Stimulated activated CD4-positive, alpha-beta T cell treated with anti-CD3 and anti-CD28 coated beads, Interleukin-4, amount 100 ng/mL, for 4 hours (primary cell): Measurements from ENCODE around the gene RRP12.
A peak's percentile ranks its signal among the peaks of the same experiment; 100 is the strongest.
"Not testable (repeated sequence)": the region's sequence is repeated elsewhere in the genome, so short reads cannot be mapped to it uniquely, and the experiment has no call there.

Source experiments
- DNase-seq, 2 experiments: peaks; one replicate each; pipeline ENCODE4 v3.0.0-alpha.2; 2020

Gene RRP12

DNA sequence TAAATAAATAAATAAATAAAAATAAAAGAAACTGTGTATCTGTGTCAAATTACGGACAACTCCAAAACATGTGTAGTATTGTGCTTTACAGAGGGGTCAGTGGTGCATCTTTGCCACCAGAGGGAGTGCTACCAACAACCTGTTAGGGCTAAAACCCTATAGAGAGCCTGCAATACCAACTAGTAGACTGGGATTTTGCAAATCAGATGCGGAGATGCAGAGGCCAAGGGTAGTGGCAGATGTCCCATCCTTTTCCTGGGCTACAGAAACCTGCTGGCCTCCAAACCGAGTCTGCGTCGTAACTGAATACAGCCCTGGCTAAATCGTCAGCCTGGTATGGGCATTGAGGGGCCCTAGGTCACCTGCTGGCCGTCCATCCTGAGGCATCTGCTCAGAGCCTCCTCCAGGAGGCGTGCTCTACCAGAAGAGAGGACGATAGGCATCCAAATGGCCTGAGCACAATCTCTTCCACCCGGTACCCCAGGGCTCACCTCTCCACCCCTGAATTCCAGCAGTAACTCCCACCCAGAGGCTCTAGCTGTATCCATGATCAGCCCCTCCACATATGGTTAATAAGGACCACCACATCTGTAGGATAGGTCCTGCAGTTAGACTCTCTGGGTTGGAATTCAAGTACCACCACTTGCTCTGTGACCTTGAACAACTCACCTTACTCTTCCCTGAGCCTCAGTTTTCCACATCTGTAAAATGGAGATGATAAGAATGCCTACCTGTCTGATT is 6.2 kb upstream of the RRP12 start:
- DNase-seq: peak; percentile 43 to 64

GRCh38 chr10:97406483-97406882 is 5.3 kb upstream of the RRP12 start:
- not testable (repeated sequence) for DNase-seq

- DNase-seq: no peak
These were observed 4.9 kb upstream of the RRP12 start for GRCh38 chr10:97406064-97406463.

GRCh38 chr10:97404044-97404443 is 2.9 kb upstream of the RRP12 start:
- no peak for DNase-seq

DNA sequence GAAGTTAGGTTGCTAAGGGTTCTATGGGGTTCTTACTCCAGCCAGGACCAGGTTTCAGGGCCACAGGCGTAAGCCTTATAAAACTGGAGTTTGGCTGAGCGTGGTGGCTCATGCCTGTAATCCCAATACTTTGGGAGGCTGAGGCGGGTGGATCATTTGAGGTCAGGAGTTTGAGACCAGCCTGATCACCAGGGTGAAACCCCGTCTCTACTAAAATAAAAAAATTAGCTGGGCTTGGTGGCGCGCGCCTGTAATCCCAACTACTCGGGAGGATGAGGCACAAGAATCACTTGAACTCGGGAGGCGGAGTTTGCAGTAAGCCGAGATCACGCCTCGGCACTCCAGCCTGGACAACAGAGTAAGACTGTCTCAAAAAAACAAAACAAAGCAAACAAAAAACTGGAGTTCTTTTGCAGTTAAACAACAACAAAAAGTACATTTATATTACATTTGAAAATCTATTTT is 347 bp upstream of the RRP12 start:
- no peak for DNase-seq

DNA sequence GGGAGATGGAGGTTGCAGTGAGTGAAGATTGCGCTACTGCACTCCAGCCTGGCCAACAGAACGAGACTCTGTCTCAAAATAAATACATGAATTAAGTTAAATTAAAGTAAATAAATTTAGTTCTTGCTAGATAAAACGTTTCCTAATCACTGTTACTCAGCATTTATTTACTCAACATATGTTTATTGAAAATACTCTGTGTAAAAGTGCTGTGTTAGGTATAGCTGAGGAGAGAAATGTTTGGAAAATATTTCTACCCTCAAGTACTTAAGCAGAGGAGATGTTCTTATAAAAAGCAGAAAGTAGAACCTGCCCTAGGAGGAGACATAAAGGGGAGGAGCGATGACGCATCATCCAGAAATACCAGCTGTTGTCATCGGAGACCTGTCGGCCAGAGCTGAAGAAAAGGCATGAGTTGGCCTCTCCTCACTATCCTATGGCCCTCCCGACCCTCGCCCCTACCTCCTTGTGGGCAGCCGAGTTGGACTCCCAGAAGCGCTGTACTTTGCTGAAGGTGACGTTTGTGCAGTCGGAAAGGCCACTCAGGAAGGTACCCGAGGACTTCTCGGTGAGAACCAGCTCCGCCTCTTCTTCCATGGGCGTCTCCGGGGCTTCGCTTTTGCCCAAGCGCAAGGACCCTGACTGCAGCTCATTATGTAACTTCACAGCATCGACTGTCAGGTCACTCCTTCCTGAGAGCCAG is 1.1 kb downstream of the RRP12 start:
- DNase-seq: peak in 1 of 2 experiments; percentile 48

DNA sequence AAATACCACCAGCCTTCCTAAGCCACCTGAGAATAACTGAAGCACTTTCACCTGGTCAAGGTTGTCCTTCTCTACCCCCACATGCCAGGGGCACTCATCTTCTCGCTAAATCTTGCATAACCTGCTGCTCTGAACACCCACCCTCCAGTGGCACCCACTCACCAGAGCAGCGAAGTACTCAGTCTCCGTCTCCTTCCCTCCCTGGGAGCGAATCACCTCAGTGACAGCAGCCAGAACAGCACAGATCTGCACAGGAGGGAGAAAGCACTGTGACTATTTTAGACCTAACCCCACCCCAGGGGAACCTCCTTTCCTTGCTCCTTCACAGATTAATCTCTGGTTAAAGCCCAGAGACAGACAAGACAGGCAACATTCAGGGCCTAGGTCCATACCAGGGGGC is 5.1 kb downstream of the RRP12 start:
- DNase-seq: no peak

DNA sequence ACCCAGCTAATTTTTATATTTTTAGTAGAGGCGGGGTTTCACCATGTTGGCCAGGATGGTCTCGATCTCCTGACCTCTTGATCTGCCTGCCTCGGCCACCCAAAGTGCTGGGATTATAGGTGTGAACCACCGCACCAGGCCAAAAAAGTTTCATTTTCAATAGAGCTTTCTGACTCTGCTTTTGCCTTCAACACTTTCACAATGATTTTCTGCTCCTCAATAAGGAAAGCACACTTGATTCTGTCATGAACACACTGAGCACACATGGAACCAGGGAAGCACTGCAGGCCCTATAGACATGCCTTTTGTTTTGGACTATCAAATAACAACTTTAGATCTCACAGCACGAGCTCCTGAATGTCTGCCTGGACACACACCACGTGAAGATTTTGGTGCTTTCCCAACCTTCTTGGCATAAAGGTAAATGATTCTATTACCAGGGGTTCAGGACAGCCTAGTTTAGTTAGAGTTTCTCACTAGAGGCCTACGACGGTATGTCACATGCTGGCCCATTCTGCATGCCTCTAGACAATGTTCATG is 8.0 kb downstream of the RRP12 start:
- no peak for DNase-seq

- no peak for DNase-seq
These were observed 11.0 kb downstream of the RRP12 start for GRCh38 chr10:97390091-97390490.

DNA sequence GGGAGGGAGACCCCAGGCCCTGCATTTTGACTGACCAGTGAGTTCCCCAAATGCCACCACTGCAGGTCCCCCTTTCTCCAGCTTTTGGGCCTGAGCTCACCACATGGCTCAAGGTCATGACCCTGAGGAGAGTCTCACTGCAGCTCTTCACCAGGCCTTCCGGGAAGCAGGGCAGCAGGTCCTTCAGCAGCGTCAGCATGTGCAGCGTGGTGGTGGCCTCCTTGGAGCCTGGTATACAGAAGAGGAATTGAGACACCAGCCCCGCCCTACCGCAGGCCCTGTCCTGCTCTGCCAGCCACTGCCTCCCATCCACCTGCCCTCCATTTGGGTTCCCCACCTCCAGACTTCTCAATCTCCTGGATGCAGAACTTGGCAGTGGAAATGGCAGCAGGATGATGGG is 13.0 kb downstream of the RRP12 start:
- DNase-seq: no peak

- no peak for DNase-seq
These were observed 15.6 kb downstream of the RRP12 start for GRCh38 chr10:97385565-97385964.

- DNase-seq: no peak
These were observed 16.5 kb downstream of the RRP12 start for GRCh38 chr10:97384641-97385040.

DNA sequence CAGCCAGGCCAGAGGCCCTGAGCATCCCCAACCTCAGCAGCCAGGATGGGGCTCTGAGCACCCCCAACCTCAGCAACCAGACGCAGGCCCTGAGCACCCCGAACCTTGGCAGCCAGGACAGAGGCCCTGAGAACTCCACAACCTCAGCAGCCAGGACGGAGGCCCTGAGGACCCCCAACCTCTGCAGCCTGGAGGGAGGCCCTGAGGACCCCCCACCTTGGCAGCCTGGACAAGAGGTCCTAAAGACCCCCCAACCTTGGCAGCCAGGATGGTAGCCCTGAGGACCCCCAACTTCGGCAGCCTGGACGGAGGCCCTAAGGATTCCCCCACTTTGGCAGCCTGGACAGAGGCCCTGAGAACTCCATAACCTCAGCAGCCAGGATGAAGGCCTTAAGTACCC is 17.0 kb downstream of the RRP12 start:
- DNase-seq: no peak

DNA sequence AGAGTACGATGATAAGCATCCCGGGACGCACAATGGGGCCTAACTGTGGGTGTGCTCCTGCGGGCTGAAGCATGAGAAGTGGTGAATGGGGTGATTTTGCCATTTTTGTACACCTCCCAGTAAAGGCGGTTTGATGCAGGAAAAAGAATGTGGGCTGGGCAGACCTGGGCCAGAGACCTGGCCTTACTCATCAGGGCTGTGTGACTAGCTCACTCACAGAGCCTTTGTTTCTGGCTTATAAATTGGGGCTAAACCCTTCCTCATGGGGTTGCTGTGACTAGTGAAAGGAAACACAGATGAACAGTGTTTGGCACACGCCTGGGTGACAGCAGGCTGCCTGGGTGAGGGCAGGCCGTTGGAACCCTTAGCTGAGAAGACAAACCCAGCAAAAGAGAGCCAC is 18.0 kb downstream of the RRP12 start:
- DNase-seq: no peak

DNA sequence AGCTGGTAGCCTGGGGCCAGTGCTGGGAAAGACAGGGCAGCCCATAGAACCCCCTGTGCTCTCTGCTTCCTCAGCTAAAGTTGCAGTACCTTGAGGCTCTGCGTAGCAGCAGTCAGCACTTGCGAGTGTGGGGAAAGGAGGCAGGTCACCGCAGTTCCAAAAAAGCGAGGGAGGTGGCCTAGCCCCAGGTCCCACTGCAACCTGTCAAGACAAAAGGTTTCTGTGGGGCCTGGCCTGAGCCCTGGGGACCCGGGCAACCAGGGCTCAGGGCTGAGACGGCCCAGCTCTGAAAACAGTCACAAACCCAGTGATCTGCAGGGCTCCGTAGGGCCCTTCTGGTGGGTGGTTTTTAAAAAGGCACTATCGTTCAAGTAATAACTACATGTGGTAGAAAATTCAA is 19.5 kb downstream of the RRP12 start:
- DNase-seq: no peak

DNA sequence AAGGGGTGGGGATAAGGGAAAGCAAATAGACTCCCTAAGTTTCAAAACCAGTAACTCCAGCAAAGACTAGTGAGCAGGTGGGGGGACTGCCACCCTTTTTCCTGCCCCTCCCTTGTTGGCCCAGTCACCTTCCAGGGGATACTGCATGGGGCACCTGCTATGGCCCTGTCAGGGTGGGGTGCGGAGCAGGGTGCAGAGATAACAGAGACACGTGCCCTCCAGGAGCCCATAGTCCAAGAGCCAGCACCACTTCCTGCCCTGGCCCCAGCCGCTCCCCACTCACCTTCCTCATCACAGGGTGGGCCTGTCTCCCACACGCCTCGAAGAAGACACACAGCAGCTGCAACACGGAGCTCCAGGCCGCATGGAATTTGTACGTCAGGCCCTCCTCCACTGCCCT is 20.6 kb downstream of the RRP12 start:
- no peak for DNase-seq

DNA sequence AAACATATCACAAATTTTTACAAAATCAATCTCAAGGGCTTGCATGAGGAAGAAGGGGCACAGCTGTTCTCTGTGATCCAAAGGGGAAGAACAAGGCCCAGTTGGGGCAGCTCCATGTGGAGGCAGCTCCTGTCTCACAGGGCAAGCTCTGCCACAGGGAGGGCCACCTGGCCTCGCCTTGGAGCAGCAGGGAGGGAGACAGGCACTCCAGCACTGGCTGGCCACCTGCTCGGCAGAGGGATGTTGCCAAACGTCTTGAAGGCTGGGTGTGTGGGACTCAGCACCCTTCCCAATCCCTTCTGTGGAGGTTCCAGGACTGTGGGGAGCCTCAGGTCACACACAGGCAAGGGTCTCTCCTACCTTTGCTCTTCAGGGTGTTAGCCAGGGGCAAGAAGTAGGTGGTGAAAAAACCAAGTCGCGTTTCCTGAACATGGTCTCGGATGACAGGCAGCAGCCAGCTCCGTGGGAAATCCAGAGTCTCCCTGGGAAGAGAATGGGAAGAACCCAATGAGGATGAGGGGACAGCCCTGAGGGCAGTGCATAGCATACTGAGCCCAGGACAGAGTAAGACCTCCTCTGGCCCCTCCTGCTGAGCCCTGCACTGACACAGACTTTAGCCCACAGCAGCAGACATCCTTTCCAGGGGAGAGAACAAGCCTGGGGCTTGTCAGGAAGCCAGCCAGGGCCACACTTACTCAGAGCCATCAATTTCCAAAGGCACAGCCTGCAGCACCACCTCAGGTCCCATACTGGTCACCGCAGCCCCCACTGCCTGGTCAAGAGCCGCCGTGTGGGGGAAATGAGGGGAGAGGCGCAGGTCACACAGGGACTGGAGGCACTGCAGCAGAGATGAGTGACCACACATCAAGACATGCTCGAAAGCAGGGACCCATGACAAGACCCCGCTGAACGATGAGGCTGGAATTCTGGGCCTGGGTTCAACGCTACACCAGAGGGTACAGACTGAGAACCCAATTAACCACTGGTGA is 21.9 kb downstream of the RRP12 start:
- DNase-seq: no peak

- no peak for DNase-seq
These were observed 24.7 kb downstream of the RRP12 start for GRCh38 chr10:97376413-97376812.

GRCh38 chr10:97373456-97373855 is 27.7 kb downstream of the RRP12 start:
- DNase-seq: no peak

DNA sequence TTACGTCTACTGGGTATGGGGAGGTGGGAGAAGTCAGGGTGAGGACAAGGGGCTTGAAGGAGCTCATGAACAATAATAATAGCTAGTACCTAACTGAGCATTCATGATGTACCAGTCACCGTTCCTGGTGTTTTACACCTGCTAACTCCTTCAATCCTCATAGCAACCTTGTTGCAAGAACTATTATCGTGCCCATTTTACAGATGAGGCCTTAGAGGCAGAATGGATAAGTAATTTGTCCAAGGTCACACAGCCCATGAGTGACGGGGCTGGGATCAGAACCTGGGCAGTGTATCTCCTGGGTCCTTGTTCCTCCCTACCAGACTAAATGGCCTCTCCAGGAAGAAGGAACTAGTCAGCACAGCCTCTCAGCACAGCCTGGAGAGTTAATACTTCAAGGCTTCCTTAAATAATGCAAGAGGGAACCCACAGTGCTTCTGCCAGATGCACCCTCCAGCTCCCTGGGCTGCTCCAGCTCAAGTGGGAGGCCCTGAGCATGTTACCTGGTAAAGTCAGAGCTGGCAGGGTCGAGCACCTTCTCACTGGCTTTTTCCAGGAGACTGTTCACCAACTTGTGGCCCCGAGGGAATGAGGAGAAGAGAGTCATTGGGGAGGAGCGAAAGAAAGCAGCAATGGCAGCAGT is 28.8 kb downstream of the RRP12 start:
- DNase-seq: no peak

DNA sequence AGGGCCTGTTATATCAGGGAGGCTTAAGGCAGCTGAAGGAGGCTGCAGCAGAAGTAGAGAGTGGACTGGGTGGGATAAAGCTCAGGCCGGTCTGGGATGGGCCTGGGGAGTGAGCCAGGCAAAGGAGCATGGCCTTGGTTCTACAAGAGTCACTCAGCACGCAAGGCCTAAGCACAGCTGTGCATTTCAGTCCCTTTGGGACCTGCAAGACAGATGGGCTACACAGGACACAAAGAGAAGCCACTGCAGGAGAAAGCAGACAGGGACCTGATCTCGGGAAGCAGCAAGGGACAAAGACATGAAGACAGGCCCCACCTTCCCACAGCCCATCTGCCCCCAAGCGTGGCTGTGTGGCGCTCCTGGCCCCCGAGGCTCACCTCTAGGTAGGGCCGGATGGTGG is 29.4 kb downstream of the RRP12 start:
- DNase-seq: no peak

GRCh38 chr10:97367126-97367649 is 34.0 kb downstream of the RRP12 start:
- no peak for DNase-seq
